GM12872 (cell line): Measurements from ENCODE around the gene CDC73.

ENCODE experiments used
- CTCF ChIP-seq: IDR thresholded peaks from 3 replicates; pipeline ENCODE4 v1.5.1; 2011; ENCODE audit warnings: low read depth, mild to moderate bottlenecking, low read length, moderate library complexity; ENCODE audit not compliant: insufficient read depth

CDC73 gene

GRCh38 chr1:193183019-193183627, 61.3 kb downstream of the CDC73 start:
- peak; percentile 64 for TF ChIP-seq CTCF

- TF ChIP-seq CTCF: no peak
Measured at GRCh38 chr1:193184776-193185175, 62.9 kb downstream of the CDC73 start.

GRCh38 chr1:193185211-193185610, 63.4 kb downstream of the CDC73 start:
- no peak for TF ChIP-seq CTCF

- no peak for TF ChIP-seq CTCF
Measured at GRCh38 chr1:193185901-193186731, 64.3 kb downstream of the CDC73 start, which contains the start of gene B3GALT2. Gene B3GALT2 (minus strand): TSS chr1:193186613. CDS start chr1:193181562, 5,051 bp downstream.

- no peak for TF ChIP-seq CTCF
Measured at GRCh38 chr1:193187114-193187513, 65.3 kb downstream of the CDC73 start.

- TF ChIP-seq CTCF: no peak
Measured at GRCh38 chr1:193189442-193190095, 67.7 kb downstream of the CDC73 start.

GRCh38 chr1:193190096-193190744, 68.4 kb downstream of the CDC73 start:
- peak; percentile 30; the same call in 2 of the 3 replicates for TF ChIP-seq CTCF
